Embryonic facial prominence (tissue), 1 donor: Measurements from ENCODE around the gene SRRM1.
"Not testable (repeated sequence)": the region's sequence is repeated elsewhere in the genome, so short reads cannot be mapped to it uniquely, and the experiment has no call there.

Experiments
- DNase-seq: peaks from one replicate; pipeline ENCODE4 v3.0.0-alpha.2; 2016; ENCODE audit errors: extremely low spot score

Gene SRRM1

GRCh38 chr1:24643363-24644099, 429 bp downstream of the SRRM1 start:
- no peak for DNase-seq

GRCh38 chr1:24644100-24644384, 940 bp downstream of the SRRM1 start:
- DNase-seq, result no peak

- no peak for DNase-seq
These were observed 5.8 kb downstream of the SRRM1 start for GRCh38 chr1:24648919-24649318.

GRCh38 chr1:24652382-24652781, 9.3 kb downstream of the SRRM1 start:
- no peak for DNase-seq

GRCh38 chr1:24654010-24654409, 10.9 kb downstream of the SRRM1 start:
- no peak for DNase-seq

GRCh38 chr1:24656046-24656445, 12.9 kb downstream of the SRRM1 start:
- DNase-seq, result no peak

- no peak for DNase-seq
These were observed 14.7 kb downstream of the SRRM1 start for GRCh38 chr1:24657781-24658180.

GRCh38 chr1:24659166-24659904, 16.2 kb downstream of the SRRM1 start:
- DNase-seq, result no peak

GRCh38 chr1:24659993-24660665, 17.0 kb downstream of the SRRM1 start:
- no peak for DNase-seq

- no peak for DNase-seq
These were observed 21.5 kb downstream of the SRRM1 start for GRCh38 chr1:24664507-24665033.

- DNase-seq, result no peak
These were observed 23.7 kb downstream of the SRRM1 start for GRCh38 chr1:24666794-24667193.

- not testable (repeated sequence) for DNase-seq
These were observed 28.3 kb downstream of the SRRM1 start for GRCh38 chr1:24671372-24671771.

GRCh38 chr1:24672686-24673085, 29.6 kb downstream of the SRRM1 start:
- not testable (repeated sequence) for DNase-seq

GRCh38 chr1:24673341-24673740, 30.2 kb downstream of the SRRM1 start:
- no peak for DNase-seq

- not testable (repeated sequence) for DNase-seq
These were observed 35.3 kb downstream of the SRRM1 start for GRCh38 chr1:24678421-24678820.

GRCh38 chr1:24679725-24680124, 36.6 kb downstream of the SRRM1 start:
- no peak for DNase-seq

- no peak for DNase-seq
These were observed 40.6 kb downstream of the SRRM1 start for GRCh38 chr1:24683713-24684162.

GRCh38 chr1:24688033-24688432, 44.9 kb downstream of the SRRM1 start:
- DNase-seq, result no peak

- no peak for DNase-seq
These were observed 45.6 kb downstream of the SRRM1 start for GRCh38 chr1:24688621-24689195.

- no peak for DNase-seq
These were observed 47.9 kb downstream of the SRRM1 start for GRCh38 chr1:24691051-24691450.

GRCh38 chr1:24692351-24692980, 49.4 kb downstream of the SRRM1 start:
- no peak for DNase-seq
